PFSK-1 (cell line): ENCODE results near the gene RIT2.

ENCODE experiments used
- FOXP2 ChIP-seq: optimal IDR thresholded peaks from 2 replicates; pipeline ENCODE3; 2011; ENCODE audit warnings: borderline replicate concordance, control low read depth, inconsistent platforms; ENCODE audit not compliant: insufficient read depth; ENCODE audit errors: extremely low read length, extremely low read depth
- POLR2AphosphoS5 ChIP-seq: IDR thresholded peaks from 2 replicates; pipeline ENCODE4 v1.6.1; 2012; ENCODE audit warnings: low read depth, mild to moderate bottlenecking, control low read depth, low read length, moderate library complexity
- REST ChIP-seq, 2 experiments: IDR thresholded peaks; 2 replicates each; pipeline versions ENCODE4 v1.6.1 to v1.8.0; 2011 to 2012; ENCODE audit warnings: low read depth in 2 of 2, low read length in 2 of 2, control low read depth in 1 of 2, inconsistent platforms in 1 of 2, mild to moderate bottlenecking in 1 of 2, moderate library complexity in 1 of 2; ENCODE audit not compliant: insufficient read depth in 1 of 2
- SIN3A ChIP-seq: IDR thresholded peaks from 2 replicates; pipeline ENCODE4 v1.6.1; 2012; ENCODE audit warnings: mild to moderate bottlenecking, low read length, moderate library complexity, borderline replicate concordance; ENCODE audit not compliant: insufficient read depth
- TAF1 ChIP-seq: IDR thresholded peaks from 2 replicates; pipeline ENCODE4 v1.6.1; 2012; ENCODE audit warnings: low read length, control low read depth, borderline replicate concordance; ENCODE audit not compliant: insufficient read depth

- TF ChIP-seq REST (IDR thresholded peaks at IDR 0.05; ENCODE audit: insufficient read depth in 1 of 2, low read depth in 2 of 2, low read length in 2 of 2) = no peak
- no peak for TF ChIP-seq POLR2AphosphoS5
- TF ChIP-seq SIN3A = no peak
- TF ChIP-seq FOXP2 = no peak
- TF ChIP-seq TAF1 = no peak
Measured at GRCh38 chr18:42742969-42743368, 372.5 kb downstream of the RIT2 start.
